ENCODE results near the gene TBXA2R. TPM values are rescaled to one million over a fixed set of nuclear protein-coding genes. Genes with fewer than 3 reads are reported as not detected.

Gene TBXA2R
- total and polyA plus RNA-seq, 2 of the 8 experiments (the other 6 are each of a cell fraction or from before 2014, with no cell fraction given): 0.39 to 0.50 TPM

GRCh38 chr19:3626473-3627350 lies 20.0 kb upstream of the TBXA2R start, which contains the start of gene CACTIN:
Gene CACTIN, minus strand, starts transcription at chr19:3626790. Its CDS starts 28 bp downstream, at chr19:3626762.
- Histone ChIP-seq H3K4me1 (replicated peaks in 1 of 4; ENCODE audit: control insufficient read depth in 3 of 4, insufficient read depth in 4 of 4, low read length in 3 of 4) (peaks cover 0 to 6% (median 2%) of the 10 kb centered on the region in 4 experiments; a peak in 4 of 7 replicates), H4K8ac (ENCODE audit: extremely low read depth, insufficient read depth, low read length) (peak within 1 kb of the TSS; percentile 100), H3K36me3 (ENCODE audit: control insufficient read depth in 2 of 4, insufficient read depth in 4 of 4, low read length in 3 of 4) (peaks cover 2 to 8% (median 3%) of the 10 kb centered on the region in 4 experiments; a peak in 4 of 8 replicates), H3K4me3 (ENCODE audit: extremely low read depth in 1 of 4, insufficient read depth in 2 of 4, low read depth in 3 of 4, low read length in 4 of 4) (peak within 1 kb of the TSS; percentile 89 to 100 (median 97)), H2BK12ac (ENCODE audit: low read depth, low read length) (peak within 1 kb of the TSS; percentile 93), H4K5ac (ENCODE audit: insufficient read length, low read depth, low read length) (peak within 1 kb of the TSS; percentile 100), H3K23ac (ENCODE audit: insufficient read length) (no peak within 1 kb of the TSS), H3K56ac (replicated peaks; ENCODE audit: insufficient read length, low read depth, low read length) (peak within 1 kb of the TSS; percentile 99), H3K9ac (replicated peaks in 1 of 4; ENCODE audit: extremely low read depth in 1 of 4, low read depth in 3 of 4, low read length in 3 of 4) (peak within 1 kb of the TSS; percentile 96 to 99 (median 98)), H2BK15ac (ENCODE audit: low read length) (peak within 1 kb of the TSS; percentile 100), H3K18ac (ENCODE audit: extremely low read depth, low read length) (peak within 1 kb of the TSS; percentile 98), H4K20me1 (replicated peaks in 1 of 2; ENCODE audit: control insufficient read depth in 1 of 2, insufficient read depth in 2 of 2, low read length in 2 of 2) (peaks cover 4 to 11% of the 10 kb centered on the region in 2 experiments), H3K4ac (replicated peaks; ENCODE audit: insufficient read length, low read depth, low read length) (peak within 1 kb of the TSS; percentile 17), H3K23me2 (ENCODE audit: low read depth, low read length) (peaks cover 4% of the 10 kb centered on the region), H3K14ac (ENCODE audit: insufficient read length) (no peak within 1 kb of the TSS), H2BK20ac (ENCODE audit: low read length) (0 out of 2 replicates have a peak within 1 kb of the TSS, but pooled peaks have one; percentile 91), H2AK5ac (ENCODE audit: low read depth, low read length) (no peak within 1 kb of the TSS), H2BK120ac (replicated peaks; ENCODE audit: low read depth, low read length) (peak within 1 kb of the TSS; percentile 41), H3K27ac (ENCODE audit: low read depth, low read length) (peak within 1 kb of the TSS; percentile 100), H3K4me2 (ENCODE audit: insufficient read depth in 1 of 2, low read depth in 2 of 2, low read length in 2 of 2) (peak within 1 kb of the TSS; percentile 91 to 100), H2AFZ (ENCODE audit: low read length) (peak within 1 kb of the TSS; percentile 81; the same call in 1 of the 2 replicates), H3K27me3 (replicated peaks in 1 of 4; ENCODE audit: control insufficient read depth in 3 of 4, extremely low read depth in 1 of 4, insufficient read depth in 3 of 4, low read length in 3 of 4) (no peaks in the 10 kb centered on the region), H4K91ac (replicated peaks; ENCODE audit: insufficient read length, low read length) (peak within 1 kb of the TSS; percentile 100), H2BK5ac (ENCODE audit: low read depth, low read length) (peak within 1 kb of the TSS; percentile 99), H3K9me3 (ENCODE audit: insufficient read depth in 2 of 2, low read depth in 1 of 2, low read length in 1 of 2) (no peaks in the 10 kb centered on the region), H3K79me2 (ENCODE audit: control insufficient read depth in 1 of 2, insufficient read depth in 2 of 2, low read length in 2 of 2) (peaks cover 9 to 24% of the 10 kb centered on the region in 2 experiments), H3K79me1 (ENCODE audit: low read depth, low read length) (peaks cover 12% of the 10 kb centered on the region)
- DNase-seq (ENCODE audit: low read depth in 1 of 2, low spot score in 2 of 2): peak; percentile 93 to 98
- WGBS, 2 experiments (ENCODE audit: extremely low coverage in 1 of 2, insufficient coverage in 1 of 2, insufficient read length in 1 of 2, insufficient replicate concordance in 2 of 2, low coverage in 1 of 2, low lambda C conversion rate in 2 of 2, missing lambda C conversion rate in 1 of 2): 2% methylated on average over 63 of the region's 80 CpGs; no CpG with 5 or more reads in 1 of the 2 experiments
- peak; percentile 75 for FAIRE-seq
- CTCF ChIA-PET (ENCODE audit: partially characterized antibody): interaction anchor here (1.2 to 1.3 kb wide), 2 partner anchors 42 to 844 kb away, joined by 3 read pairs; partner anchors contain the start of genes GIPC3 and SGTA
- POLR2A ChIA-PET (ENCODE audit: partially characterized antibody): interaction anchor here (1.1 to 1.5 kb wide), 4 partner anchors 9 to 126 kb away, joined by 4 to 5 read pairs (median 4); no protein-coding TSS in a partner anchor
- peak; percentile 75 for TF ChIP-seq TBP (IDR thresholded peaks at IDR 0.05; ENCODE audit: low read depth, low read length)
- TF ChIP-seq CBX8 (IDR thresholded peaks at IDR 0.05; ENCODE audit: borderline replicate concordance, low read depth, low read length): no peak
- 0 out of 2 replicates have a peak, but pooled peaks have one; percentile 20 for TF ChIP-seq GTF2F1 (IDR thresholded peaks at IDR 0.05; ENCODE audit: borderline replicate concordance, low read depth, low read length)
- TF ChIP-seq MAX (IDR thresholded peaks at IDR 0.05): peak; percentile 91
- TF ChIP-seq POLR2AphosphoS5 (IDR thresholded peaks at IDR 0.05; ENCODE audit: low read depth, low read length): peak; percentile 93
- peak; percentile 28; the same call in 1 of the 2 replicates for TF ChIP-seq JUND (IDR thresholded peaks at IDR 0.05; ENCODE audit: low read length)
- TF ChIP-seq RXRA (IDR thresholded peaks at IDR 0.05; ENCODE audit: insufficient read depth, low read depth, low read length): no peak
- TF ChIP-seq CREB1 (IDR thresholded peaks at IDR 0.05): peak; percentile 48
- TF ChIP-seq CHD1 (IDR thresholded peaks at IDR 0.05; ENCODE audit: low read depth, low read length): no peak
